ENCODE data around the gene AHDC1. TPM values are rescaled to one million over a fixed set of nuclear protein-coding genes. Genes with fewer than 3 reads are reported as not detected.

AHDC1 gene
- total and polyA plus RNA-seq, 12 donors, result 17.0 to 53.1 (median 40.7) TPM

DNA sequence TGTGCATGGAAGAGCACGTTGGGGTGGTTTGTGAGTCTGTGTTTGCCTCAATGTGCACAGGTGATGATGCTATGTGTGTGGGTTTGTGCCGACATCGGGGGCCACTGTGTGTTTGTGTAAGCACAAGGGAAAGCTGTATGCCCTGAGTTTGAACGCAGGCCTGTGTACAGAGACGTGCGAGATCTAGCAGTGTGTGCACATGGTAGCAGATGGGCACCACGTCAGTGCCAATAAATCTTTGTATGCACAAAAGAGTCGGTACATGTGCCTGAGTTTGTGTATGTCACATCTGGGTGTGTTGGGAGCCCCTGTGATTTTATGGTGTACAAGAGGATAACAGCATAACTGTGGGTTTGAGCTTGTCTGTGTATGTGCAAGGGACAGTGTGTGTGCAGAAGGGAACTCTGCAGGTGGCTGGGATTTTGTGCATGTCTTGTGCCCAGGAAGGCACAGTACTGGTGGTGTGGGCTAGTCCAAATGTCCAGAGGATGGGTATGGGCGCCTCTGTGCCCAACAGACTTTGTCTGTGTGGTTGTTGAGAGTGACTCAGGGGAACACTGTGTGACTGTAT, 82.0 kb downstream of the AHDC1 start:
- peak overlapping the region in 1 of 10 donors; percentile 33 for H3K4me3 ChIP-seq
- peaks cover 66 to 100% (median 90%) of the 10 kb centered on the region in 9 donors for H3K4me1 ChIP-seq
- H3K9me3 ChIP-seq, result no peaks in the 10 kb centered on the region
- H3K36me3 ChIP-seq, result no peaks in the 10 kb centered on the region
- H3K27ac ChIP-seq, result peak overlapping the region; percentile 3 to 87 (median 74)
- H3K27me3 ChIP-seq, result no peaks in the 10 kb centered on the region
- TF ChIP-seq, protein P1, sequence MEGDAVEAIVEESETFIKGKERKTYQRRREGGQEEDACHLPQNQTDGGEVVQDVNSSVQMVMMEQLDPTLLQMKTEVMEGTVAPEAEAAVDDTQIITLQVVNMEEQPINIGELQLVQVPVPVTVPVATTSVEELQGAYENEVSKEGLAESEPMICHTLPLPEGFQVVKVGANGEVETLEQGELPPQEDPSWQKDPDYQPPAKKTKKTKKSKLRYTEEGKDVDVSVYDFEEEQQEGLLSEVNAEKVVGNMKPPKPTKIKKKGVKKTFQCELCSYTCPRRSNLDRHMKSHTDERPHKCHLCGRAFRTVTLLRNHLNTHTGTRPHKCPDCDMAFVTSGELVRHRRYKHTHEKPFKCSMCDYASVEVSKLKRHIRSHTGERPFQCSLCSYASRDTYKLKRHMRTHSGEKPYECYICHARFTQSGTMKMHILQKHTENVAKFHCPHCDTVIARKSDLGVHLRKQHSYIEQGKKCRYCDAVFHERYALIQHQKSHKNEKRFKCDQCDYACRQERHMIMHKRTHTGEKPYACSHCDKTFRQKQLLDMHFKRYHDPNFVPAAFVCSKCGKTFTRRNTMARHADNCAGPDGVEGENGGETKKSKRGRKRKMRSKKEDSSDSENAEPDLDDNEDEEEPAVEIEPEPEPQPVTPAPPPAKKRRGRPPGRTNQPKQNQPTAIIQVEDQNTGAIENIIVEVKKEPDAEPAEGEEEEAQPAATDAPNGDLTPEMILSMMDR (IDR thresholded peaks at IDR 0.05), result no peak
- intact Hi-C loops (cut with DNase I), result loop anchor here in 1 of 10 donors (10.0 kb wide), 1 partner anchor 83 kb away; the partner anchor contains the start of gene AHDC1
- 68 to 69% methylated on average over 9 of the region's 9 CpGs for WGBS, 2 donors
- no peak for DNase-seq
- no peak for ATAC-seq

DNA sequence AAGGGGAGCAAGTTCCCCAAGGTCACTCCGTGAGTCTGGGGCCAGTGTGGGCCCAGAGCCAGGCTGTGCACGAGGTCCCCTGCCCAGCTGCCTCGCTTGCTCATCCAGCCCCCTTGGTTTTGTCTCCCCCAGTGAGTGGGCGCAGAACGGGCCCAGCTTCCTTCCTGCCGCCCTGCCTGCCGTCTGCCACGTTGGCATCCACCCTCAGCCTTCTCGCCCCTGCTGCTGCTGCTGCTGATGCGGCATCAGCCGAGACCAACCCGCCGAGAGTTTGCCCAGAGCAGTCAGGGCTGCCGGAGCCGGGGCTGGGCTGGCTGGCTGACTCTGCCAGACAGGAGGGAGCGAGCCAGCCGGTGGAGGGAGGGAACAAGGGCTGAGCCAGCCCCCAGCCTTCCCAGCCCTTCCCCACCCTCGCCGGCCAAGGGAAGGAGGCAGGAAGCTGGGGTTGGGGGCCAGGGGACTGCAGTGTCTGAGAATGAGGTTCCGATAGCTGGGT, 82.6 kb downstream of the AHDC1 start:
- no peaks in the 10 kb centered on the region for H3K27me3 ChIP-seq
- DNase-seq (peak in 1 of 2 donors; percentile 65), ATAC-seq (peak in 6 of 8 donors; percentile 13 to 29 (median 20))
- TF ChIP-seq, protein P1 (IDR thresholded peaks at IDR 0.05), result no peak
- H3K4me1 ChIP-seq, result peaks cover 62 to 100% (median 86%) of the 10 kb centered on the region in 9 donors
- H3K27ac ChIP-seq, result peak overlapping the region in 9 of 10 donors; percentile 41 to 87 (median 73)
- H3K9me3 ChIP-seq, result no peaks in the 10 kb centered on the region
- H3K4me3 ChIP-seq, result peak overlapping the region in 1 of 10 donors; percentile 33
- intact Hi-C loops (cut with DNase I), result loop anchor here in 1 of 10 donors (10.0 kb wide), 1 partner anchor 83 kb away; the partner anchor contains the start of gene AHDC1
- H3K36me3 ChIP-seq, result no peaks in the 10 kb centered on the region
- WGBS, 2 donors, result 26 to 29% methylated on average over 20 of the region's 20 CpGs

DNA sequence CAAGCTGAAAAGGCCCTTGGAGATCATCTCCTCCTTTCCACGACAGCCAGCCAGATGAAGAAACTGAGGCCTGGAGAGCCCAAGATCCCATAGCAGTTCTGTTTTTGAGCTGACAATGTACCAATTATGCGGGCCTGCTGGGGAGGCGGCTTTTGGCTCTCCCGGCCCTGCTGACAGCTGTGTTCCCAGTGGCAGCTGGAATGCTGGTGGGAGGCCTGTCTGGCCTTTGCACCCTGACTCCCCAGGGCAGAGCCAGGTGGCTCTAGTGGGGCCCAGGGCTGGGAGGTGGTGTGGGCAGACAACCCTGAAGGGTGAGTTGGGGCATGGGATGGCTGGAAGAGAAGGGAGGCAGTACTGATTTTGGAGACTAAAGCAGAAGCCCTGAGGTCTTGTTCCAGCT, 83.3 kb downstream of the AHDC1 start:
- ATAC-seq, result no peak
- WGBS, 2 donors, result 37 to 45% methylated on average over 4 of the region's 4 CpGs
- peaks cover 55 to 100% (median 81%) of the 10 kb centered on the region in 9 donors for H3K4me1 ChIP-seq

More for the DNA sequence above, 83.3 kb downstream of the AHDC1 start:
- TF ChIP-seq, protein P1 (IDR thresholded peaks at IDR 0.05), result no peak
- no peak overlapping the region for H3K4me3 ChIP-seq
- H3K9me3 ChIP-seq, result no peaks in the 10 kb centered on the region
- intact Hi-C loops (cut with DNase I), result loop anchor here in 1 of 10 donors (10.0 kb wide), 1 partner anchor 84 kb away; the partner anchor contains the start of gene AHDC1
- peak overlapping the region; percentile 41 to 87 (median 72) for H3K27ac ChIP-seq
- DNase-seq, result no peak
- no peaks in the 10 kb centered on the region for H3K36me3 ChIP-seq
- no peaks in the 10 kb centered on the region for H3K27me3 ChIP-seq
